GM18498 (cell line): ENCODE measurements around the gene UBN1.

Experiments
- ATAC-seq: cut with Tn5 transposase; IDR thresholded peaks from one replicate; pipeline ENCODE4 v1.9.1; 2021; ENCODE audit warnings: mild to moderate bottlenecking, moderate library complexity; ENCODE audit not compliant: unreplicated experiment

The UBN1 gene

DNA sequence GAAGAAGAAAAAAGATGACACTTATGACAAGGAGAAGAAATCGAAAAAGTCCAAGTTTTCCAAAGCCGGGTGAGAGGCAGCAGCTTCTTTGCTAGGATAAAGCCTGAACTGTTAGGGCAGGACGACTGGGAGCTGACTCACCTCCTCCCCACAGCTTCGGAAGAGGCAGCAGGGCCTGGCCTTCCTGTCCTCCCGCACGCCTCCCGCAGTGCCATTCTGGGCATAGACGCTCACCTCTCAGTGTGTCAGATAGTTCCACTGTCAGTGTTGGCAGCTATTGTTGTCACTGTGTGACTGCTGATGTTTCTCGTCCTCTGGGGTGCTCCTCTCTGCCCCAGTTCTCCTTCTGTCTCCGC, 12.6 kb downstream of the UBN1 start:
- ATAC-seq, result no peak

GRCh38 chr16:4860727-4861342, 13.6 kb downstream of the UBN1 start:
- ATAC-seq, result no peak

DNA sequence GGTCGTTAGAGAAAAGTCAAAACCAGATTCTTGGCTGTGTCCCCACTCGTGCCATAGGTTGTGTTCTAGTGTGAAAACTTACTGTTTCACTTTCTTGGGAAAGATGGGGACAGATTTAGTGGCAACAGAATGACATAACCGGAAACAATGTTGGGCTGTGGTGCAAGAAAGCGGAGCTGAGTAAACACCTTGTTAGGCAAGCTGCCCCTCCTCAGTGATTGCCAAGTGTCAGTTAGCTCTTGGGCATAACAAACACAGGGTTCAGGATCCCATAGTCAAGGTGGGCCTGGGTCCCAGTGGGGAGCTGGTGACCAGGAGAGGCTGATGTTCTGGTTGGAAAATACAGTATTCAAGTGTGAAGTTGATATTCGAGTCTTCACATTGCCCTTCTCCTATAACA, 15.4 kb downstream of the UBN1 start:
- ATAC-seq, result no peak

GRCh38 chr16:4864728-4865127, 17.4 kb downstream of the UBN1 start:
- ATAC-seq, result no peak

DNA sequence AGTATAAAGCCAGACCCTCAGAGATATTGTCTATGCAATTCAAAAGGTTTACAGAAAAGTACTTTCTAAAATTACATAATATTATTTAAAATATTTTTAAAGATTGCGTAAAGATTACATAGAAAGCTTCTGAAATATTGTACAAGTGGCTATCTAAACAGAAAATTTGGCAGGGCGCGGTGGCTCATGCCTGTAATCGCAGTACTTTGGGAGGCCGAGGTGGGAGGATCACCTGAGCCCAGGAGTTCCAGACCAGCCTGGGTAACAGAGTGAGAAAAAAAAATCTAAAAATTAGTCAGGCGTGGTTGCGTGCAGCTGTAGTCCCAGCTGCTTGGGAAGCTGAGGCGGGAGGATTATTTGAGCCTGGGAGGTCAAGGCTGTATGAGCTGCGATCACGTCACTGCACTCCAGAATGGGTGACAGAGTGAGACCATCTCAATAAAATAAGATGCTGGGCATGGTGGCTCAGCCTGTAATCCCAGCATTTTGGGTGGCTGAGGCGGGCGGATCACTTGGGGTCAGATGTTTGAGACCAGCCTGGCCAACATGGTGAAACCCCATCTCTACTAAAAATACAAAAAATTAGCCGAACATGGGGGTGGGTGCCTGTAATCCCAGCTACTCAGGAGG, 18.1 kb downstream of the UBN1 start:
- ATAC-seq, result no peak

GRCh38 chr16:4866586-4866985, 19.3 kb downstream of the UBN1 start:
- ATAC-seq, result no peak

- ATAC-seq, result no peak
These were observed 20.7 kb downstream of the UBN1 start for GRCh38 chr16:4868026-4868425.

DNA sequence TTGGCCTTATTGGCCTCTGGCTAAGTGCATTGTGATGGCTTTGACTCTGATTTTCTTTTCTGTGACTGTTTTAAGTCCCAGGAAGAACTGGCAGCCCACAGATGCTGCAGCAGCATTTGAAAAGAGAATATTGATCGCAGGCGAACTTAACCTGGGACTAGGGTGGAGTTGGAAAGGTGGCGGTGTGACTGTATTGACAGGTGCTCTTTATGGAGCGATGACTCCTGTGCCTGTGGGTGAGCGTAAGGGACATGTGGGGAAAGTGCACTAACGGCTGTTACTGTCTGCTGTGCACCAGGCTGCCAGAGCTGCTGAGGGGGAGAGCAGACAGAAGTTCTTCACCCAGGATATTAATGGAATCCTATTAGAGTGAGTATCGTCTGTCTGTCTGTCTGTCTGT, 21.3 kb downstream of the UBN1 start:
- no peak for ATAC-seq

DNA sequence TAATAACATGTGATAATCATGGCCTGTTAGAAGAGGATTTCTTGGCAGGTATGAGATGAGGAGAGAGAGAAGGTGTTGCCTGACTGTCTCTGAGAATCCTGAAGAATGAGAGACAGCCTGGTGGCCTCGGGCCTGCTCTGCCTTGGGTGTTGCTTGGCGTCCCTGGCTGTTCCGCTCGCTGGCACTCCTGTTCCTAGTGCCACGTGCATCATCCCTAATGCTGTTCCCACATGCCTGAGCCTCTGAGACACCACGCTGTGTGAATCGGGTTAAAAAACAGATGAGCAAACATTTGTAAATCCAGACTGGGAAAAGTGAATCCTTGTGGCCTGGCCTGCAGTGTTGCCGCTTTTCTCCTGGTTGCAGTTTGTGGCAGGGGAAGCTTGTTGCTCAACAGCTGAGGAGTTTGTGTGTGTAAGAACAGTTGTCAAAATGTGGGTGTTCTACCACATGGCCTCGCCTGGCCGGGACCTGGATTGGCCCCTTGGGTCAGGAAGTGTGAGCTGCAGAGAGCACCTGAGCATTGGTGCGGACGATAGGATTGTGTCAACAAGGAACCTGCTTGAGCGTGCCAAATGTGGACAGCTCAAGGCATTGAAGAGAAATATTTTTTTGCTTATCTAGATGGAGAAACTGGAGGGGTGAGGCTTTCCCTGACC, 22.0 kb downstream of the UBN1 start:
- no peak for ATAC-seq

- ATAC-seq, result no peak
These were observed 22.9 kb downstream of the UBN1 start for GRCh38 chr16:4870138-4870671.

DNA sequence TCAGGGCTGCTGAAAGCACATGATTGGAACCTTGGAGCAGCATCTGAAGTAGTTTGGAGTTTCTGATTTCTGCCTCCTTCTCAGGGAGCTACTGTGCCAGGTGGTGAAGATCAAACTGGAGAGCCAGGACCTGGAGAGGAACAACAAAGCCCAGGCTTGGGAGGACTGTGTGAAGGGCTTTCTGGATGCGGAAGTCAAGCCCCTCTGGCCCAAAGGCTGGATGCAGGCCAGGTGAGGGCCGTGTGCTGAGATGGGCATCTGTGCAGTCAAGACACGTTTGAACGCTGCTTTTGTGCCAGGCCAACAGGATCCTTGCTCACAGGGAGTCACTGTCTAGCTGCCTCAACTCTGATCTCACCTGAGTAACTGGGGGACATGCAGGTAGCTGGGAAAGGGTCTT, 23.8 kb downstream of the UBN1 start:
- ATAC-seq, result no peak

DNA sequence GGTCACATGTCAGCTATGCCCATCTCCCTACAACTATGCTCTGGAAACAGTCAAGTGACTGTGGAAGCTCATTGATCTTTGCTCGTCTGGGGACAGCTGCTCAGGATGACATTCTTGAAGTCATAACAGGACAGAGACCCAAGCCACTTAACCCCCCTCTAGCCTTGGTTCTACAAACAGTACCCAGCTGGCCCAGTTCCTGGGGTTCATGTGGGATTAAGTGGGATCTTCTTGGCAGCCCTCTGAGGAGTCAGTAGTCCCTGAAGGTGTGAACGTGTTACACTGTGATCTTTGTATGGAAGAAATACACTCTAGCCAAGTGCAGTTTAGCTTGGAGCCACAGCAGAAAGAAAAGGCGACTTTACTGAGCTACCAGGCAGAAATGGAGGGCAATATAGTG, 25.8 kb downstream of the UBN1 start:
- ATAC-seq, result no peak

DNA sequence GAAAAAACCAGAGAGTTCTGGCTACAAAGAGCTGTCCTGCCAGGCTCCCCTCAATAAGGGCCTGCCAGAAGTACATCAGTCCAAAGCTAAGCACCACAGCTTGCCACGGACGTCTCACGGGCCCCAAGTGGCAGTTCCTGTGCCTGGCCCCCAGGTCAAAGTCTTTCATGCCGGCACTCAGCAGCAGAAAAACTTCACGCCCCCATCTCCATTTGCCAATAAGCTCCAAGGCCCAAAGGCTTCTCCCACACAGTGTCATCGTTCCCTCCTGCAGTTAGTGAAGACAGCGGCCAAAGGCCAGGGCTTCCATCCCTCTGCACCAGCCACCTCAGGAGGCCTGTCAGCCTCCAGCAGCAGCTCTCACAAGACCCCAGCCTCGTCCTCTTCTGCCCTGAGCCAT, 27.4 kb downstream of the UBN1 start:
- no peak for ATAC-seq

GRCh38 chr16:4876646-4877379, 29.5 kb downstream of the UBN1 start:
- ATAC-seq, result no peak

DNA sequence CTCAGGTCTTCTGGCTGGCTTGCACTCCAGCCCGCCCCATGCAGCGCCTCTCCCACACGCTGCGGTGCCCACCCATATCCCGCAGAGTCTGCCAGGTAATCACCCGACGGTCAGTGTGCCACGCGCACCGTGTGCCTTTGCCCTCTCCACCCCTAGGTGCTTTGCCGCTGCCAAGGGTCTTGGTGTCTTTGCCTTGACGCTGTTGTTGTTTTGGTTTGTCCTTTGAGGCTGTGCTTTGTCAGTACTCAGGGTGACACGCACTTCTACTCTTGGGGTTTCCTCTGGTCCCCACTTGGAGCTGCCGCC, 30.1 kb downstream of the UBN1 start:
- ATAC-seq, result no peak

DNA sequence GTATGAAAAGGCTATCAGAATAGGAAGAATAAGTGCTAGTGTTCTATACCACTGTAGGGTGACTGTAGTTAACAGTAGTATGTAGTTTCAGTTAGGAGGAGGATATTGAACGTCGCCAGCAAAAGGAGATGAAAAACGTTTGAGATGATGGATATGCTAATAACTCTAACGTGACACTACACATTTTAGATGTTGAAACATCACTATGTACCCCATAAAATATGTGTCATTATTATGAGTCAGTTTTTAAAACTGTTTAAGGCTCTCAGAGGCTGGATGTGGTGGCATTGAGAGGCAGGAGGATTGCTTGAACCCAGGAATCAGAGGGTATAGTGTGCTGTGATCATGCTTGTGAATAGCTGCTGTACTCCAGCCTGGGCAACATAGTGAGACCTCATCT, 31.8 kb downstream of the UBN1 start:
- ATAC-seq, result no peak

- ATAC-seq, result no peak
These were observed 32.8 kb downstream of the UBN1 start for GRCh38 chr16:4880006-4880580.

DNA sequence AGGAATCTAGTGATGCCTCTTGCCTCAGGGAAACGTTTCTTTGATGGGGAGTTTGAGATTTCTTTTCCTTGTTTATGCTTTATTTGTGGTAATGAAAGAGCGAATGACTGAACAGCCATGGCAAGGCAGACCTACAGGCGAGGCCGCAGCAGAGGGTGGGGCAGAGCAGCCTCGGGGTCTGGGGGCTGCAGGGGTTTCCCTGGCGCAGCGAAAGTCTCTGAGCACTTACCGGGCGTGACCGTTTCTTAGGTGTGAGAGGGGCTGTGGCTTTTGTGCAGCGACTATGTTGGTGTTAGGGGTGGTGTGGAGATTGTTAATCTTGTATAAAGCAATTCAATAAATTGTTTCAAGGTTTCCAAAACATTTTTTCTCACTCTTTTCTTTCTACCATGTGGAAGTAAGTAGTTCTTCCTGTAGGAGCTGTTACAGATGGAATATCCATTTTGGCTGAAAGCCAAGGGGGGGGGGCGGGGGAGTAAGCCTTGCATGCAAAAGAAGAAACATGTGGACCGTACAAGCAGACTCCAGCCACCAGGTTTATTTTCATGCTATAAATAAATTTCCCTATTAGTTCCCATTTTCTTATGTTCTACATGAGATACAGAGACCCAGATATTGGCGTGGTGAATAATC, 34.8 kb downstream of the UBN1 start:
- ATAC-seq, result no peak

DNA sequence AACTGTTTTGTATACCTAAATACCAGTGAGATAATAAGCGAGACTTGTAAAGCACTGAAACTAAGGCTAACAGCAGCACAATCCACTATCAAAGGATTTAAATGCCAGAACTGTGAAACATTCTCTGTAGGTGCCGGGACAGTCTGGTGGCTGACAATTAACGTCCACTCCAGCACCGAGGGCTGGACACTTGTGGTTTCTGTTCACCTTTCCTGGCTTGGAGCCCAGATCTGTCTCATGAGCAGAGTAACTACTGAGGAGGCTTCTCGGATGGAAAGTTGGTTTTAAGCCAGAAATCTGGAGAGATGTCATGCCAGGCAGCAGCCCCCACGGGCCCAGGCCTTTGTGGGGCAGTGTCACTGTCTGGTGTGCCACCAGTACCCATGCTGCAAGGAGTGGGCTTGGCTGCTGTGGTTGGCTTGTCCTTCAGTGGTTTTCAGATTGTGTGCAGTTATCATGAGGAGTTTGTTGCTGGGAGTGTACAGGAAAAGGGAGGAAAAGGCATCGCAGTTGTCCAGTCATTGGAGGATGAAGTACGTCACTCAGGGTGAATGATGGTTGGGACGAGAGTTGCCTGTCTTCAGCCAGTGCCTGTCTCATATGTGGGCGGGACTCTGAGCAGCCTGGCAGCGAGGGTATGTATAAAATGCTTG, 35.5 kb downstream of the UBN1 start:
- ATAC-seq, result no peak

GRCh38 chr16:4883501-4883900, 36.2 kb downstream of the UBN1 start:
- ATAC-seq, result no peak

DNA sequence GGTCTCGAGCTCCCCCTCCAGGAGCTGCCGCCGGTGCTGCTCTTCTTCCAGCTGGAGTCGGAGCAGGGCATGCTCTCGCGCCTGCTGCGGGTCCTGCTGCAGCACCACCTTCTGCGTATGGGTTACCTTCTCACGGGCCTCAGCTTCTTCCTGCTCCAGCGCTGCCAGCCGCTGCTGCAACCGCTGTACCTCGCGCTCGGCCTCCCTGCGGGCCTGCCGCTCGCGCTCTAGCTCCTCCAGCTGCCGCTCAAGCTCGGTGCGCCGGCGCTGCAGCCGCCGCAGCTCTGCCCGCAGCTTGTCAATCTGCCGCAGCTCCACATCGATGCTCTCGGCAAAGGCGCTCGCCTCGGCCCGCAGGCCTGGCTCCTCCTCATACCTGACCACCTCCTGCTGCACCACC, 36.9 kb downstream of the UBN1 start:
- no peak for ATAC-seq
